GM12878 (cell line): Measurements from ENCODE around the gene MAMLD1. TPM values are rescaled to one million over a fixed set of nuclear protein-coding genes. Genes with fewer than 3 reads are reported as not detected.

Source experiments
- ATAC-seq: fragments of 200-7000 bp; cut with Tn5 transposase; 3 replicates; pipeline ENCODE4 v1.9.1; 2020; ENCODE audit warnings: mild to moderate bottlenecking, moderate library complexity
- BruUV-seq: library from RNA; stranded (reverse); fragments of 400-500 nt; replicated peaks from 2 replicates; lab custom pipeline; 2021; lab: Mats Ljungman, UMichigan
- CTCF ChIA-PET: fragments of 300-600 bp; sonication (Branson Sonifier 250); formaldehyde crosslinking; extraction: SDS; loops from one replicate; lab custom pipeline; 2021; ENCODE audit warnings: inconsistent platforms; lab: Yijun Ruan, JAX
- POLR2A ChIA-PET: fragments of 350-600 bp; formaldehyde crosslinking; extraction: SDS; loops from one replicate; lab custom pipeline; 2021; ENCODE audit warnings: inconsistent platforms; lab: Charles Lee
- RAD21 ChIA-PET: fragments of 300-600 bp; sonication (Branson Sonifier 250); formaldehyde crosslinking; loops from one replicate; lab custom pipeline; 2023; ENCODE audit warnings: antibody characterized with exemption; ENCODE audit not compliant: unreplicated experiment; lab: Charles Lee
- SMC1A ChIA-PET: fragments of 300-600 bp; sonication (Branson Sonifier 250); formaldehyde crosslinking; loops from one replicate; lab custom pipeline; 2023; ENCODE audit not compliant: unreplicated experiment, uncharacterized antibody; lab: Charles Lee
- DNase-seq: peaks from one replicate; pipeline ENCODE4 v3.0.0-alpha.2; 2011; ENCODE audit warnings: low read depth, low spot score
- FAIRE-seq: peaks from 3 replicates; lab custom pipeline; 2011; peaks lifted over from hg19 to GRCh38; lab: Jason Lieb, UNC
- H2AFZ ChIP-seq: 2 replicates; pipeline ENCODE4 v1.6.0; 2011; ENCODE audit warnings: low read depth, low read length, control low read depth; ENCODE audit not compliant: control insufficient read depth
- H3K27ac ChIP-seq: 2 replicates; pipeline ENCODE4 v1.5.1; 2011; ENCODE audit warnings: control low read depth; ENCODE audit not compliant: control insufficient read depth, insufficient read depth
- H3K27me3 ChIP-seq, 2 experiments: replicated peaks in 1 of 2; 2 replicates each; pipeline versions ENCODE4 v1.6.0 to v1.6.1; 2011; ENCODE audit warnings: low read length in 1 of 2; ENCODE audit not compliant: control insufficient read depth in 2 of 2, insufficient read depth in 2 of 2
- H3K36me3 ChIP-seq, 2 experiments: 2 replicates each; pipeline ENCODE4 v1.5.1; 2011; ENCODE audit warnings: low read length in 1 of 2; ENCODE audit not compliant: control insufficient read depth in 2 of 2, insufficient read depth in 2 of 2
- H3K4me1 ChIP-seq: 2 replicates; pipeline ENCODE4 v1.6.1; 2011; ENCODE audit warnings: mild to moderate bottlenecking, low read length, moderate library complexity, mixed read lengths; ENCODE audit not compliant: control insufficient read depth, insufficient read depth
- H3K4me2 ChIP-seq: 2 replicates; pipeline ENCODE4 v1.6.0; 2011; ENCODE audit warnings: control low read depth; ENCODE audit not compliant: control insufficient read depth, insufficient read depth
- H3K4me3 ChIP-seq: fragments of 200-600 bp; sonication (generic); 2 replicates; pipeline ENCODE4 v1.5.1; 2016
- H3K79me2 ChIP-seq: 2 replicates; pipeline ENCODE4 v1.6.0; 2011; ENCODE audit warnings: low read length; ENCODE audit not compliant: control insufficient read depth, insufficient read depth
- H3K9ac ChIP-seq: 2 replicates; pipeline ENCODE4 v1.8.0; 2011; ENCODE audit warnings: low read length, control low read depth, mixed read lengths; ENCODE audit not compliant: control insufficient read depth, insufficient read depth
- H3K9me3 ChIP-seq: replicated peaks from 3 replicates; pipeline ENCODE4 v1.5.1; 2011; ENCODE audit warnings: mild to moderate bottlenecking, low read length; ENCODE audit not compliant: control insufficient read depth, insufficient read depth
- H4K20me1 ChIP-seq: 2 replicates; pipeline ENCODE4 v1.6.0; 2011; ENCODE audit not compliant: control insufficient read depth, insufficient read depth
- BACH1 ChIP-seq: fragments of 450-650 bp; IDR thresholded peaks from 2 replicates; pipeline ENCODE4 v1.6.1; 2017; ENCODE audit warnings: mild to moderate bottlenecking, borderline replicate concordance
- CHD4 ChIP-seq: fragments of 200-600 bp; sonication (generic); IDR thresholded peaks from 2 replicates; pipeline ENCODE4 v1.6.1; 2016; ENCODE audit warnings: mild to moderate bottlenecking
- CREM ChIP-seq: IDR thresholded peaks from 2 replicates; pipeline ENCODE4 v1.6.1; 2014; ENCODE audit warnings: antibody characterized with exemption, low read depth
- EED ChIP-seq: sonication (generic); IDR thresholded peaks from 2 replicates; pipeline ENCODE4 v1.6.1; 2016; ENCODE audit warnings: antibody characterized with exemption, low read depth
- FOXK2 ChIP-seq: fragments of 450-650 bp; IDR thresholded peaks from 2 replicates; pipeline ENCODE4 v1.6.1; 2017; ENCODE audit warnings: mild to moderate bottlenecking, moderate library complexity
- GATAD2B ChIP-seq: fragments of 450-650 bp; conservative IDR thresholded peaks from 2 replicates; pipeline ENCODE4 v1.6.1; 2017; ENCODE audit warnings: low read depth, mild to moderate bottlenecking, moderate library complexity
- NFIC ChIP-seq: IDR thresholded peaks from 2 replicates; pipeline ENCODE4 v1.6.1; 2012; ENCODE audit warnings: low read depth, mild to moderate bottlenecking, inconsistent platforms, low read length, moderate library complexity
- RELA ChIP-seq: fragments of 450-650 bp; IDR thresholded peaks from 2 replicates; pipeline ENCODE4 v1.8.0; 2014; ENCODE audit warnings: borderline replicate concordance; ENCODE audit not compliant: partially characterized antibody
- SIX5 ChIP-seq: IDR thresholded peaks from 2 replicates; pipeline ENCODE4 v1.6.1; 2011; ENCODE audit warnings: mild to moderate bottlenecking, low read depth, low read length, moderate library complexity; ENCODE audit not compliant: severe bottlenecking
- SMAD1 ChIP-seq: fragments of 450-650 bp; IDR thresholded peaks from 2 replicates; pipeline ENCODE4 v1.6.1; 2018; ENCODE audit warnings: mild to moderate bottlenecking, low read depth; ENCODE audit not compliant: partially characterized antibody
- SP1 ChIP-seq: IDR thresholded peaks from one replicate; pipeline ENCODE4 v1.6.1; 2011; ENCODE audit warnings: low read depth, low read length
- SREBF1 ChIP-seq: IDR thresholded peaks from 2 replicates; pipeline ENCODE4 v1.6.1; 2012; ENCODE audit warnings: mild to moderate bottlenecking, low read length
- TARDBP ChIP-seq: IDR thresholded peaks from 2 replicates; pipeline ENCODE4 v1.6.1; 2016; ENCODE audit warnings: borderline replicate concordance
- WGBS: methylation state at CpG from one replicate; pipeline ENCODE4 v1.1.6; 2016; ENCODE audit warnings: low lambda C conversion rate; ENCODE audit not compliant: insufficient replicate concordance, insufficient coverage; ENCODE audit errors: missing lambda C conversion rate; 5-methylcytosine and 5-hydroxymethylcytosine counted together
- in situ Hi-C: fragments of 300-500 bp; cut with MboI; formaldehyde crosslinking; loops from 9 replicates; pipeline ENCODE4 v1.14.3; 2018; ENCODE audit warnings: mixed read lengths
- intact Hi-C: fragments of 100-400 bp; cut with micrococcal nuclease; formaldehyde crosslinking; loops from one replicate; pipeline ENCODE4 v1.14.2; 2022; ENCODE audit not compliant: unreplicated experiment
- polyA plus RNA-seq, 11 experiments: library from polyadenylated mRNA; depleted of rRNA in 4 of 11; unstranded in 6 of 11; stranded (reverse) in 5 of 11; fragments of >200 nt; fragmentation: Nextera tagmentation in 4 of 11; fragmentation: Illumina TruSeq in 1 of 11; extraction: Ambion mirVana in 4 of 11; extraction: Trizol in 1 of 11; gene quantifications; 1 replicate in 1 of 11; 2 replicates in 10 of 11; pipeline versions ENCODE4 v1.2.1 to v1.2.3, GENCODE V29; 2011 to 2016; ENCODE audit warnings: inconsistent platforms in 2 of 11, missing spikeins in 2 of 11, low read depth in 1 of 11
- total RNA-seq, 4 experiments: library from RNA; depleted of rRNA in 3 of 4; stranded (reverse); fragments of >200 nt in 3 of 4; fragmentation: Illumina TruSeq in 1 of 4; extraction: Trizol in 1 of 4; gene quantifications; 2 replicates each; pipeline versions ENCODE4 v1.2.1 to v1.2.3, GENCODE V29; 2013 to 2021
- TF ChIP-seq, protein P1 (sequence below): IDR thresholded peaks from 2 replicates; pipeline ENCODE4 v1.6.1; 2012; ENCODE audit warnings: mild to moderate bottlenecking, low read depth, low read length

Gene MAMLD1
- total and polyA plus RNA-seq, 10 of the 15 experiments (the other 5 are each of a cell fraction or from before 2014, with no cell fraction given), result 0.03 to 0.05 TPM; not detected in 8

DNA sequence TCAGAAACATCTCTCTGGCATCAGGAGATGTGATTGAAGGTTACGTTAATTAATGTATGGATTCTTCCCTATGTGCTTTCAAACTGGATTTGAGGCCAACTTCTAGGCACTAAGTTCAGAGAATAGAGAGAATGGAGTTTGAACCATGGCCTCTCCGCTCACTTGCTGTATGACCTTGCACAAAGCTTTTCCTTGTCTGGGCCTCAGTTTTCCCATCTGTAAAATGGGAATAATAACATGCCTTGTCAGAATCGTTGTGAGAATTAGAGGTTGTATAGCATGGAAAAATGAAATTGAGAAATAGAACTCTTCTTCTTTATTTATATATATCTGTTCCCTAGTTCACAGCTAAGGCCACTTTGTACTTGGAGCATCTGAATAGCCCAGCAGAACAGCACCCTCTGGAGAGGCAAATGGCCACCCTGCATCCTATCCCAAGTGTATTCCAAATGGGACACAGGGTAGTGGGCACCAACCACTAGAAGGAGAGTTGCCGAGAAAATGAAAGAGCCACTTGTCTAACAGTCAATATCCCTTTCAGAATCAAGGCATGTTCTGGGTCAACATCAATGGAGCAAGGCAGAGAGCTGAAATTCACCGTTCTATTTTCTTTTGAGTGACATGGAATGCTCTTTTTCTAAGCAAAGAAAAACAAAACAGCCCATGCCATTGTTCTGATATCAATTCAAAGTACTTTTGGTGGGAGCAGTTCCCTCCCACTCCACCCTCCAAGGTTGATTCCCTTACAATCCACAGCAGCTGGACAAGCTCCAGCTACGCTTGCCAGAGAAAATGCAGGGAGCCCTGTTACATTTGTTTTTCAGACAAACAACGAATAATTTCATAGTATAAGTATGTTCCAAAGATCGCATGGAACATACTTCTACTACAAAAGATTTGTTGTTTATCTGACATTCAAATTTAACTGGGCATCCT, 182.0 kb downstream of the MAMLD1 start:
- H3K4me3 ChIP-seq, result no peak overlapping the region
- ChIA-PET CTCF (interaction anchor here (1.2 to 2.5 kb wide), 3 partner anchors 25 to 170 kb away, joined by 4 to 15 read pairs (median 7); no protein-coding TSS in a partner anchor), POLR2A (interaction anchor here (1.5 kb wide), 1 partner anchor 23 kb away, joined by 4 read pairs; the partner anchor contains the start of gene MTM1)
- no TSS peak for BruUV-seq
- no peaks in the 10 kb centered on the region; a peak in 1 of 4 replicates for H3K27me3 ChIP-seq
- intact Hi-C loops, result loop anchor here (10.0 kb wide), 1 partner anchor 170 kb away; no protein-coding TSS in a partner anchor
- H3K4me2 ChIP-seq, result no peak overlapping the region
- WGBS, result 46% methylated on average over 8 of the region's 8 CpGs
- no peak overlapping the region for H3K27ac ChIP-seq
- no peak overlapping the region for H2AFZ ChIP-seq
- FAIRE-seq, result no peak
- no peak overlapping the region for H3K9ac ChIP-seq
- no peak for TF ChIP-seq SP1
- no peak for TF ChIP-seq TARDBP
- no peak for TF ChIP-seq BACH1
- no peak for TF ChIP-seq SMAD1
- TF ChIP-seq FOXK2, result no peak
- TF ChIP-seq CREM, result no peak
- TF ChIP-seq SREBF1, result no peak
- TF ChIP-seq NFIC, result no peak
- no peak for TF ChIP-seq CHD4
- no peak for TF ChIP-seq SIX5
- TF ChIP-seq, protein P1, sequence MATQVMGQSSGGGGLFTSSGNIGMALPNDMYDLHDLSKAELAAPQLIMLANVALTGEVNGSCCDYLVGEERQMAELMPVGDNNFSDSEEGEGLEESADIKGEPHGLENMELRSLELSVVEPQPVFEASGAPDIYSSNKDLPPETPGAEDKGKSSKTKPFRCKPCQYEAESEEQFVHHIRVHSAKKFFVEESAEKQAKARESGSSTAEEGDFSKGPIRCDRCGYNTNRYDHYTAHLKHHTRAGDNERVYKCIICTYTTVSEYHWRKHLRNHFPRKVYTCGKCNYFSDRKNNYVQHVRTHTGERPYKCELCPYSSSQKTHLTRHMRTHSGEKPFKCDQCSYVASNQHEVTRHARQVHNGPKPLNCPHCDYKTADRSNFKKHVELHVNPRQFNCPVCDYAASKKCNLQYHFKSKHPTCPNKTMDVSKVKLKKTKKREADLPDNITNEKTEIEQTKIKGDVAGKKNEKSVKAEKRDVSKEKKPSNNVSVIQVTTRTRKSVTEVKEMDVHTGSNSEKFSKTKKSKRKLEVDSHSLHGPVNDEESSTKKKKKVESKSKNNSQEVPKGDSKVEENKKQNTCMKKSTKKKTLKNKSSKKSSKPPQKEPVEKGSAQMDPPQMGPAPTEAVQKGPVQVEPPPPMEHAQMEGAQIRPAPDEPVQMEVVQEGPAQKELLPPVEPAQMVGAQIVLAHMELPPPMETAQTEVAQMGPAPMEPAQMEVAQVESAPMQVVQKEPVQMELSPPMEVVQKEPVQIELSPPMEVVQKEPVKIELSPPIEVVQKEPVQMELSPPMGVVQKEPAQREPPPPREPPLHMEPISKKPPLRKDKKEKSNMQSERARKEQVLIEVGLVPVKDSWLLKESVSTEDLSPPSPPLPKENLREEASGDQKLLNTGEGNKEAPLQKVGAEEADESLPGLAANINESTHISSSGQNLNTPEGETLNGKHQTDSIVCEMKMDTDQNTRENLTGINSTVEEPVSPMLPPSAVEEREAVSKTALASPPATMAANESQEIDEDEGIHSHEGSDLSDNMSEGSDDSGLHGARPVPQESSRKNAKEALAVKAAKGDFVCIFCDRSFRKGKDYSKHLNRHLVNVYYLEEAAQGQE, result no peak
- no peak for TF ChIP-seq RELA
- TF ChIP-seq EED, result no peak
- no peak for TF ChIP-seq GATAD2B
- TF ChIP-seq, all 136 proteins: peak for 0
- in situ Hi-C loops, result no loop called here
- no peaks in the 10 kb centered on the region for H4K20me1 ChIP-seq
- ATAC-seq, result no peak
- peaks cover 7% of the 10 kb centered on the region; the same call in 1 of the 2 replicates for H3K4me1 ChIP-seq
- H3K9me3 ChIP-seq, result no peaks in the 10 kb centered on the region
- no peaks in the 10 kb centered on the region for H3K79me2 ChIP-seq
- RAD21 ChIA-PET, result interaction anchor here (1.1 to 1.5 kb wide), 3 partner anchors 13 to 45 kb away, joined by 3 to 4 read pairs (median 4); no protein-coding TSS in a partner anchor
- SMC1A ChIA-PET, result interaction anchor here (0.6 kb wide), 1 partner anchor 11 kb away, joined by 3 read pairs; no protein-coding TSS in a partner anchor
- no peak for DNase-seq
- H3K36me3 ChIP-seq, result no peaks in the 10 kb centered on the region
